ENCODE data around the gene YWHAE.

GRCh38 chr17:1379208-1379929, 20.7 kb downstream of the YWHAE start:
- TF ChIP-seq POLR2A (IDR thresholded peaks at IDR 0.05): no peak
- TF ChIP-seq POLR2AphosphoS5 (IDR thresholded peaks at IDR 0.05): no peak

All from spleen (tissue), 3 donors.